22Rv1 (cell line): ENCODE results near the gene PPP1CC.

ENCODE experiments used
- ZFX ChIP-seq: fragments of 450-650 bp; IDR thresholded peaks from 2 replicates; pipeline ENCODE4 v1.6.1; 2017; ENCODE audit warnings: antibody characterized with exemption, borderline replicate concordance
- TF ChIP-seq, protein P1 (sequence below): fragments of 450-650 bp; IDR thresholded peaks from 2 replicates; pipeline ENCODE4 v1.5.1; 2017; ENCODE audit warnings: mild to moderate bottlenecking

DNA sequence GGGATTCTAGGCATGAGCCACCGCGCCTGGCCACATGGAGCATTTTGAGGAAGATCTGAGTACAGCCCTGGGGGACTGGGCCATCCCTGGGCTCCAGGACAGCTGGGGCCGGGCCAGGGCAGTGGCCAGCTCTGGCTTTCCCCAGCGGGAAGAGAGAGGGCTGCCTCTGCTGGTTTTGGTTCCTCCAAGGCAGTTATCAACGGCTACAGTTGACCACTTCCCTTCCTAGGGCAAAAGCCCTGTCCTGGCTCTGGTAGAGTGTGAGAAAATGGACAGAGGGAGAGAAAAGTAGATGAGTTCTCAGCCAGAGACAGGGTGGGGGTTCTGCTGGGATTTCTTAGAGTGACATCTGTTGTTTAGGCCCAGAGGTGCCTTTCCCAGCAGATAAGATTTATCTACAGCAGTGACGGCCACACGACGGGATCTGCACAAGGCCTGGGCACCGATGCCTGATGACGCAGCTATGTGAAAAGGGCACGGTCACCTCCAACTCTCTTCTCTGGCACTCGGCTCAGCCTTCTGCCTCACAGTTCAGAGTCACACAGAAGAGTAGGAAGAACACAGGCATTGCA is 48.3 kb downstream of the PPP1CC start:
- TF ChIP-seq, protein P1, sequence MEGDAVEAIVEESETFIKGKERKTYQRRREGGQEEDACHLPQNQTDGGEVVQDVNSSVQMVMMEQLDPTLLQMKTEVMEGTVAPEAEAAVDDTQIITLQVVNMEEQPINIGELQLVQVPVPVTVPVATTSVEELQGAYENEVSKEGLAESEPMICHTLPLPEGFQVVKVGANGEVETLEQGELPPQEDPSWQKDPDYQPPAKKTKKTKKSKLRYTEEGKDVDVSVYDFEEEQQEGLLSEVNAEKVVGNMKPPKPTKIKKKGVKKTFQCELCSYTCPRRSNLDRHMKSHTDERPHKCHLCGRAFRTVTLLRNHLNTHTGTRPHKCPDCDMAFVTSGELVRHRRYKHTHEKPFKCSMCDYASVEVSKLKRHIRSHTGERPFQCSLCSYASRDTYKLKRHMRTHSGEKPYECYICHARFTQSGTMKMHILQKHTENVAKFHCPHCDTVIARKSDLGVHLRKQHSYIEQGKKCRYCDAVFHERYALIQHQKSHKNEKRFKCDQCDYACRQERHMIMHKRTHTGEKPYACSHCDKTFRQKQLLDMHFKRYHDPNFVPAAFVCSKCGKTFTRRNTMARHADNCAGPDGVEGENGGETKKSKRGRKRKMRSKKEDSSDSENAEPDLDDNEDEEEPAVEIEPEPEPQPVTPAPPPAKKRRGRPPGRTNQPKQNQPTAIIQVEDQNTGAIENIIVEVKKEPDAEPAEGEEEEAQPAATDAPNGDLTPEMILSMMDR = no peak
- TF ChIP-seq ZFX = no peak
